HG02970 (cell line): ENCODE measurements around the gene LIN7B.

Source experiments
- ATAC-seq: cut with Tn5 transposase; IDR thresholded peaks from one replicate; pipeline ENCODE4 v1.9.1; 2021; ENCODE audit warnings: mild to moderate bottlenecking, moderate library complexity, moderate number of reproducible peaks; ENCODE audit not compliant: unreplicated experiment, low FRiP score

LIN7B gene

DNA sequence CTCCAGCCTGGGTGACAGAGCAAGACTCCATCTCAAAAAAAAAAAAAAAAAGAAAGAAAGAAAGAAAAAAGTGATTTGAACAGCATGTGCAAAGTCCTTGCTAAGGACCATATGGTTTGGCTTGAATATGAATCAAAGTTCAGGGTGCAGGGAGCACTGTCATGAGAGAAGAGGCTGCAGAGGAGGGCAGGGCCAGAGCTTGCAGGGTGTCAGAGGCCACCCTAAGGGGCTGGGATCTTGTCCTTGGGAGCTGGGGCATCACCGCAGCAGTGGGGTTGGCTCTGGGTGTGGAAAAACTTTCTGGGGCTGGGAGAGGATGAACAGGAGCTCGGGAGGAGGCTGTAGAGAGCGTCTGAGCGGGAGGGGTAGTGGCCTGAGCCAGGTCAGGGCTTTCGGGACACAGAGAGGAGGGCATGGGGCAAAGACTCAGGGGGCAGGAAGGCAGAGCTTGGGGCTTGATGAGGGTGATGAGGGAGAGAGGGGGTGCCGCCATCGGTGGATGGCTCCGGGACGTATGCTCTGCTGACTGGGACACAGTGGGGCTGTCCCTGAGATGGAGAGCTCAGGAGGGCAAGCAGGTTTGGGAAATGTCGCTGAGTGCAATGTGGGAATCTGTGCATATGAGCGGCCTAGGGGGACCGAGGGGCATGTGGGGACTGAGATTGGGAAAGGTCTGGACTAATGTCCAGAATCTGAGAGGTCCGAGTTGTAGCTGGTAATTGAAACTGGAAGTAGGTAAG lies 46.5 kb downstream of the LIN7B start:
- no peak for ATAC-seq

DNA sequence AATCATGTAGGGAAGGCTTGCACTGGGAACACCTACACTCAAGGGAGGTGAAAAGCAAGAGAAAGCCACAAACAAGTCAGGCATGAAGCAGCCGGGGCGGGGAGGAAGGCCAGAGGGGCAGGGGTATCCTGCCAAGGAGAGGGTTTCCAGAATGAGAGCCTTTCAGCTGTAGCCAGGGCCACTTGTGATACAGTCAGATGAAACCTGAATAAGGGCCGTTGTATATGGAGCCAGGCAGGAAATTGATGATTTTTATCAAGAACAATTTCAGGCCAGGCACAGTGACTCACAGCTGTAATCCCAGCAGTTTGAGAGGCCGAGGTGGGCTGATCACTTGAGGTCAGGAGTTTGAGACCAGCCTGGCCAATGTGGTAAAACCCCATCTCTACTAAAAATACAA lies 47.8 kb downstream of the LIN7B start:
- no peak for ATAC-seq

DNA sequence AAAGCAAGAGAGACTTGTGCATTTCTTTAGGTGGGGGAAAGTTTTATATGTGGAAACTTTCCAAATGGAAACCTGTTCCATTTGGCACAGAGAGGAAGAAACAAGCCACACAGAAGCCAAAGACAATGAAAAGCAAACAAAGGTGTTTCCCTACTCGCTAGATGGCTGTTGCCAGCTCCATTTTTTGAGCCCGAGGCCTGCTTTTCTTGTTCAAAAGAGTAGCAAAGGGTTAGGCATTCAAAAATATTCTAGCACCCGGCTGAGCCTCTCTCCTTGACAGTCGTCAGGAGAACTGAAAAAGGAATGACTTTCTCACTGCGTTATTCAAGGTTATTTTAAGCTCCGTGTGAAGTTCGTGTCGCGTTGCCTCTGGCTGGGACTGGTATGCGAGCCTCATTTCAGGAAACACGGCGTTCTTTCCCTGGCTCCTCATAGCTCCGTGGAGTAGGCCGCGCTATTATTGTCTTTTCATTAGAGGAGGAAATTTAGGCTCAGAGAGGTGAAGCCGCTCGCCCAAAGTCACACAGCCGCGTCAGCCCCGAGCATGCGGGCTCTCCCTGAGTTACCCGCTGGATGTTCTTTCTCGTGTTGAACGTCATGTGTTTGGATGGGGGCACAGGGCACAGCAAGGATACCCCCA lies 51.1 kb downstream of the LIN7B start:
- no peak for ATAC-seq

DNA sequence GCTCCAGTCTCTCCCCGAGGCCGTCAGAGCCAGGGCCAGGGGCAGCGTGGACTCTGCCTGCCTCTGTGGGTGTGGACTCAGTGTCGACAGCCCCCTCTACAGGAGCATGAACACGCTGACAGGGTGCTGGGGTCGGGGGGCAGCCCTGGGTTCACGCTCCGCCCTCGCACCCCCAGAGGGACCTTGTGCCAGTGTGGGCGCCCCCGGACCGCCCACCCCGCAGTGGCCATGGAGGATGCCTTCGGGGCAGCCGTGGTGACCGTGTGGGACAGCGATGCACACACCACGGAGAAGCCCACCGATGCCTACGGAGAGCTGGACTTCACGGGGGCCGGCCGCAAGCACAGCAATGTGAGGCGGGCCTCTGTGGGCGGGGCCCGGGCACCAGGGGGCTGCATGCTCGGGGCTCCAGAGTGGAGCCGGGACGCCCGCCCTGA lies 51.7 kb downstream of the LIN7B start:
- no peak for ATAC-seq

DNA sequence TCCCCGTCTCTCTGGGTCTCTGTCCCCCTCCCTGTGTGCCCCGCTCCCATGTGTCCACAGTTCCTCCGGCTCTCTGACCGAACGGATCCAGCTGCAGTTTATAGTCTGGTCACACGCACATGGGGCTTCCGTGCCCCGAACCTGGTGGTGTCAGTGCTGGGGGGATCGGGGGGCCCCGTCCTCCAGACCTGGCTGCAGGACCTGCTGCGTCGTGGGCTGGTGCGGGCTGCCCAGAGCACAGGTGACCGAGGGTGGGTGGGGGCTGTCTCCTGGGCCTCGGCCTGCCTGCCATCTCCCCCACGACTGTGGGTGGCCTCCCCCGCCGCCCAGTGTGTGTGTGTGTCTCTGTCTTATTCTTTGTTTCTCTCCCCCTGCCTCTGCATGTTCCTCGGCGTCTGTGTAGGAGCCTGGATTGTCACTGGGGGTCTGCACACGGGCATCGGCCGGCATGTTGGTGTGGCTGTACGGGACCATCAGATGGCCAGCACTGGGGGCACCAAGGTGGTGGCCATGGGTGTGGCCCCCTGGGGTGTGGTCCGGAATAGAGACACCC lies 53.8 kb downstream of the LIN7B start:
- no peak for ATAC-seq
